NCI-H69 (cell line): ENCODE data around the gene GNG12.
"Not testable (repeated sequence)": the region's sequence is repeated elsewhere in the genome, so short reads cannot be mapped to it uniquely, and the experiment has no call there.

Experiments
- DNase-seq: peaks from one replicate; lab custom pipeline; 2025; lab: John Stamatoyannopoulos, UW

GNG12 gene

GRCh38 chr1:67733681-67734322 lies 99.5 kb downstream of the GNG12 start:
- no peak for DNase-seq

GRCh38 chr1:67732750-67733151 lies 100.5 kb downstream of the GNG12 start:
- no peak for DNase-seq

- DNase-seq = no peak
Observed at GRCh38 chr1:67731322-67731721, 101.9 kb downstream of the GNG12 start.

- not testable (repeated sequence) for DNase-seq
Observed at GRCh38 chr1:67730312-67730711, 103.0 kb downstream of the GNG12 start.

- no peak for DNase-seq
Observed at GRCh38 chr1:67729872-67730271, 103.4 kb downstream of the GNG12 start.

GRCh38 chr1:67726224-67726623 lies 107.0 kb downstream of the GNG12 start:
- no peak for DNase-seq

GRCh38 chr1:67724928-67725560 lies 108.2 kb downstream of the GNG12 start:
- DNase-seq = peak; percentile 82

- DNase-seq = no peak
Observed at GRCh38 chr1:67723620-67724019, 109.6 kb downstream of the GNG12 start.

GRCh38 chr1:67723126-67723525 lies 110.1 kb downstream of the GNG12 start:
- DNase-seq = no peak

GRCh38 chr1:67722292-67722944 lies 110.8 kb downstream of the GNG12 start:
- DNase-seq = no peak

GRCh38 chr1:67721650-67722291 lies 111.5 kb downstream of the GNG12 start:
- DNase-seq = no peak

GRCh38 chr1:67721112-67721511 lies 112.2 kb downstream of the GNG12 start:
- DNase-seq = no peak

- DNase-seq = peak; percentile 89
Observed at GRCh38 chr1:67719329-67720196, 113.7 kb downstream of the GNG12 start.

GRCh38 chr1:67717876-67718275 lies 115.4 kb downstream of the GNG12 start:
- no peak for DNase-seq

GRCh38 chr1:67716800-67717199 lies 116.5 kb downstream of the GNG12 start:
- DNase-seq = peak; percentile 84

- DNase-seq = no peak
Observed at GRCh38 chr1:67715819-67716218, 117.4 kb downstream of the GNG12 start.

- DNase-seq = peak; percentile 96
Observed at GRCh38 chr1:67713057-67713846, 120.0 kb downstream of the GNG12 start.

- peak; percentile 67 for DNase-seq
Observed at GRCh38 chr1:67711855-67712212, 121.4 kb downstream of the GNG12 start.

GRCh38 chr1:67711158-67711854 lies 122.0 kb downstream of the GNG12 start:
- peak; percentile 77 for DNase-seq

GRCh38 chr1:67710417-67710816 lies 122.8 kb downstream of the GNG12 start:
- DNase-seq = no peak

- peak; percentile 33 for DNase-seq
Observed at GRCh38 chr1:67708606-67709005, 124.7 kb downstream of the GNG12 start.
